ENCODE results near the gene AEN. TPM values are rescaled to one million over a fixed set of nuclear protein-coding genes. Genes with fewer than 3 reads are reported as not detected.
A peak's percentile ranks its signal among the peaks of the same experiment; 100 is the strongest.

Gene AEN
- total RNA-seq, 1 donor from 2014 or later: 10.3 TPM

DNA sequence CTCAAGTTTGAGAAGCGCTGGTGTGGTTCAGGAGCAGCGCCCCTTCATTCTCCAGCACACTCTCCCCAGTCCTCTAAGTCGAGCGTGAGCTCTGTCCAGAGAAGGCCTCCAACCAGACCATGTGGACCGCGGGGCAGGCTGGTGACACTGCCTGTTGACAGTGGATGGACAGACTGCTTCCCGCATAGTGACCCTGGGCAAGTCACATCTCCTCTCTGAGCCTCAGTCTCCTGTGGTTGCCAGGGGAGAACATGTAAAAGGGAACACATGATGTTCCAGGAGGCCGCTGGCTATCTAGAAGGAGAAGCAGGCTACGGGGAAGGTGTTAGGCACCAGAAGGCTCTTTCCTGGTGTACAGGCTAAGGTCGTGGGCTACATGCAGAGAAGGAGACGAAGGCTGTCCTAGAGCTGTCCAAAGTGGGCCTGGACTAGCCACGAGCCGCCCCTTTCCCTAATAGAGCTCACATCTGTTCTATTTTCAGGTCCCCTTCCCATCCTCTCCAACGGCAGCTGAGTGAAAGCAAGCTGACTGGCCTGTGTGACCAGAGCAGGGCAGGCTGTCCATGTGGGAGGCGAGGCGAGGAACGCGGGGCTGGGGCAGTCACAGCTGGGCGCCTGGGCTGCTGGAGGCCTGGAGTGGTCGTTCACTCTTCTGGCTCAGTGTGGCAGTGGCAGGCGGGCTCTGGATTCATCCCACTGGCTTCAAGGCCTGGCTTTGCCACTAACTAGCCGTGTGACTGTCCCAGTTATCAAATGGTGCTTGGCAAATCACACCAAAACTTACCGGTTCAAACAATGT, 28.8 kb downstream of the AEN start:
- Histone ChIP-seq H3K4me1 (peaks cover 27% of the 10 kb centered on the region), H3K27ac (replicated peaks) (peak overlapping the region; percentile 53), H3K27me3 (ENCODE audit: low read depth) (no peaks in the 10 kb centered on the region), H3K9me3 (replicated peaks) (no peaks in the 10 kb centered on the region), H3K4me3 (no peak overlapping the region), H3K36me3 (no peaks in the 10 kb centered on the region)
- no peak for DNase-seq
- TF ChIP-seq, protein P1, sequence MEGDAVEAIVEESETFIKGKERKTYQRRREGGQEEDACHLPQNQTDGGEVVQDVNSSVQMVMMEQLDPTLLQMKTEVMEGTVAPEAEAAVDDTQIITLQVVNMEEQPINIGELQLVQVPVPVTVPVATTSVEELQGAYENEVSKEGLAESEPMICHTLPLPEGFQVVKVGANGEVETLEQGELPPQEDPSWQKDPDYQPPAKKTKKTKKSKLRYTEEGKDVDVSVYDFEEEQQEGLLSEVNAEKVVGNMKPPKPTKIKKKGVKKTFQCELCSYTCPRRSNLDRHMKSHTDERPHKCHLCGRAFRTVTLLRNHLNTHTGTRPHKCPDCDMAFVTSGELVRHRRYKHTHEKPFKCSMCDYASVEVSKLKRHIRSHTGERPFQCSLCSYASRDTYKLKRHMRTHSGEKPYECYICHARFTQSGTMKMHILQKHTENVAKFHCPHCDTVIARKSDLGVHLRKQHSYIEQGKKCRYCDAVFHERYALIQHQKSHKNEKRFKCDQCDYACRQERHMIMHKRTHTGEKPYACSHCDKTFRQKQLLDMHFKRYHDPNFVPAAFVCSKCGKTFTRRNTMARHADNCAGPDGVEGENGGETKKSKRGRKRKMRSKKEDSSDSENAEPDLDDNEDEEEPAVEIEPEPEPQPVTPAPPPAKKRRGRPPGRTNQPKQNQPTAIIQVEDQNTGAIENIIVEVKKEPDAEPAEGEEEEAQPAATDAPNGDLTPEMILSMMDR (IDR thresholded peaks at IDR 0.05; ENCODE audit: borderline replicate concordance): no peak
- intact Hi-C loops (cut with micrococcal nuclease): loop anchor here (10.0 kb wide), 1 partner anchor 185 kb away; no protein-coding TSS in a partner anchor

DNA sequence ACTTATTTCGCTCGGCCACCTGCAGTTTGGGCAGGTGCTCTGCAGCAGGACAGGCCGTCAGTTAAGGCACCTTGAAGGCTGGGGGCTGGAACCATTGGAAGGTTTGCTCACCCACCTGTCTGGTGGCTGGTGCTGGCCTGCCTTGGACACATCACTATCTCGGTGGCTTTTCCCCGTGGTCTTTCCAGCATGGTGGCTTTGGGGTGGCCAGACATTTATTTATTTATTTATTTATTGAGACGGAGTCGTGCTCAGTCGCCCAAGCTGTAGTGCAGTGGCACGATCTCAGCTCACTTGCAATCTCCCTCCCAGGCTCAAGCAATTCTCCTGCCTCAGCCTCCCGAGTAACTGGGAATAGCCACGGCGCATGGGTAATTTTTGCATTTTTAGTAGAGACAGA, 29.4 kb downstream of the AEN start:
- Histone ChIP-seq H3K27me3 (ENCODE audit: low read depth) (no peaks in the 10 kb centered on the region), H3K27ac (replicated peaks) (no peak overlapping the region)

DNA sequence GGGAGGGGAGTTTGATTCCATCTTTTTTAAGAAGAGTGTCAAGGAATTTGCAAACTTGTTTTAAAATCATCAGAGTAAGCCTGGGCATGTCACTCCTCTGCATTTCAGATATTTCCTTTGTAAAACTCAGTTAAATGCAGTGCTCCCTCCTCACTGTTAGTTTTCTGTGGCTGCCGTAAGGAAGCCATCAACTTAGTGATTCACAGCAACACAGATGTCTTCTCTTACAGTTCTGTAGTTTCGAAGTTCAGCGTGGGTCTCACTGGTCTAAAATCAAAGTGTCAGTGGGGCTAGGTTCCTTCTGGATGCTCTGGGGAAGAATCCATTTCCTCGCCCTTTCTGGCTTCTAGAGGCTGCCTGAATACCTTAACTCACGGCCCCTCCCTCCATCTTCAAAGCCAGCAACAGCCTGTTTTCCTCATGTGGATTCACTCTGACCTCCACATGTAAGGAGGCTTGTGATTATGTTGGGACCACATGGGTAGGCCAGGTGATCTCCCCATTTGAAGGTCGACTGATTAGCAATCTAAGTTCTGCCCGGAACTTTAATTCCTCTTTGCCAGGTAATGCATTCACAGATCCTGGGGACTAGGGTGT, 30.1 kb downstream of the AEN start:
- DNase-seq: no peak
- H3K4me3 ChIP-seq: no peak overlapping the region
- no peaks in the 10 kb centered on the region for H3K9me3 ChIP-seq (replicated peaks)
- no peaks in the 10 kb centered on the region for H3K36me3 ChIP-seq
- H3K27me3 ChIP-seq (ENCODE audit: low read depth): no peaks in the 10 kb centered on the region
- no peak overlapping the region for H3K27ac ChIP-seq (replicated peaks)
- peaks cover 27% of the 10 kb centered on the region for H3K4me1 ChIP-seq
- intact Hi-C loops (cut with micrococcal nuclease): loop anchor here (10.0 kb wide), 1 partner anchor 184 kb away; no protein-coding TSS in a partner anchor
- TF ChIP-seq, protein P1 (IDR thresholded peaks at IDR 0.05; ENCODE audit: borderline replicate concordance): no peak

More for the DNA sequence above, 29.4 kb downstream of the AEN start:
- TF ChIP-seq, protein P1 (IDR thresholded peaks at IDR 0.05; ENCODE audit: borderline replicate concordance): no peak
- intact Hi-C loops (cut with micrococcal nuclease): loop anchor here (10.0 kb wide), 1 partner anchor 184 kb away; no protein-coding TSS in a partner anchor
- no peaks in the 10 kb centered on the region for H3K36me3 ChIP-seq
- no peak overlapping the region for H3K4me3 ChIP-seq
- DNase-seq: no peak
- peaks cover 27% of the 10 kb centered on the region for H3K4me1 ChIP-seq
- H3K9me3 ChIP-seq (replicated peaks): no peaks in the 10 kb centered on the region

- H3K4me3 ChIP-seq: no peak overlapping the region
- H3K4me1 ChIP-seq: peaks cover 27% of the 10 kb centered on the region
- TF ChIP-seq, protein P1 (IDR thresholded peaks at IDR 0.05; ENCODE audit: borderline replicate concordance): no peak
- H3K9me3 ChIP-seq (replicated peaks): no peaks in the 10 kb centered on the region
- DNase-seq: no peak
- H3K27me3 ChIP-seq (ENCODE audit: low read depth): no peaks in the 10 kb centered on the region
- intact Hi-C loops (cut with micrococcal nuclease): loop anchor here (10.0 kb wide), 1 partner anchor 183 kb away; no protein-coding TSS in a partner anchor
- H3K27ac ChIP-seq (replicated peaks): no peak overlapping the region
- H3K36me3 ChIP-seq: no peaks in the 10 kb centered on the region
Observed at GRCh38 chr15:88651971-88652370, 30.8 kb downstream of the AEN start.

DNA sequence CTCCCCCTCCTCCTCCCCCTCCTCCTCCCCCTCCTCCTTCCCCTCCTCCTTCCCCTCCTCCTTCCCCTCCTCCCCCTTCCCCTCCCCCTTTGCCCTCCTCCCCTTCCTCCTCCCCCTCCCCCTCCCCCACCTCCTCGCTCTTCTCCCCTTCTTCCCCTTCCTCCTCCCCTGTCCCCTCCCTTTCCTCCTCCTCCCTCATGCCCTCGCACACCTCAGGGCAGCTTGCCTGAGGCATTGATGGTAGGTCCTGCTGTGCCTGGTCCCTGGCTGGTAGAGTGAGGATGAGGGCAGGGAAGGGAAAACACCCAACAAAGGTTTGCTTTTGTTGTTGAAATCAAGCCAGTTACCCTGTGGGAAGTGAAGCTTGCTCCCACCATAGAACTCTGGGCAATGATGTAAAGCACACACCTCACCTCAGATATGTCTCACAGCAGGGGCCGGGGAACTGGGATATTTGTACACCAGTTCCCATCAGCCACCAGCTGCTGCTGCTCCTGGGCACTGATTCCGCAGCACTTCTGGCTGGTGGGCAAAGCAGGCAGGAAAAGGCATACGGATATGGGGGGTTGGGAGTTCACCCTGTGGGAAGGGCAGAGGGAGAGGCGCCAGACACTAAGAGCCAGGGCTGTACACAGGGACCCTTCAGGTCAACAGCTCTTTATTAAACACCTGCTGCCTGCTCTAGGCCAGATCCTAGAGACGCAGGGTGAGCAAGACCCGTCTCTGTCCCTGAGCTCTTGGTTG, 31.5 kb downstream of the AEN start:
- Histone ChIP-seq H3K27ac (replicated peaks) (no peak overlapping the region), H3K4me1 (peaks cover 26% of the 10 kb centered on the region), H3K4me3 (no peak overlapping the region), H3K27me3 (ENCODE audit: low read depth) (no peaks in the 10 kb centered on the region), H3K36me3 (no peaks in the 10 kb centered on the region), H3K9me3 (replicated peaks) (no peaks in the 10 kb centered on the region)
- DNase-seq: no peak
- intact Hi-C loops (cut with micrococcal nuclease): loop anchor here (10.0 kb wide), 1 partner anchor 182 kb away; no protein-coding TSS in a partner anchor
- TF ChIP-seq, protein P1 (IDR thresholded peaks at IDR 0.05; ENCODE audit: borderline replicate concordance): no peak

Data from left ventricle myocardium inferior (tissue), 1 donor.